ENCODE data around the gene CABP7.

Gene CABP7

DNA sequence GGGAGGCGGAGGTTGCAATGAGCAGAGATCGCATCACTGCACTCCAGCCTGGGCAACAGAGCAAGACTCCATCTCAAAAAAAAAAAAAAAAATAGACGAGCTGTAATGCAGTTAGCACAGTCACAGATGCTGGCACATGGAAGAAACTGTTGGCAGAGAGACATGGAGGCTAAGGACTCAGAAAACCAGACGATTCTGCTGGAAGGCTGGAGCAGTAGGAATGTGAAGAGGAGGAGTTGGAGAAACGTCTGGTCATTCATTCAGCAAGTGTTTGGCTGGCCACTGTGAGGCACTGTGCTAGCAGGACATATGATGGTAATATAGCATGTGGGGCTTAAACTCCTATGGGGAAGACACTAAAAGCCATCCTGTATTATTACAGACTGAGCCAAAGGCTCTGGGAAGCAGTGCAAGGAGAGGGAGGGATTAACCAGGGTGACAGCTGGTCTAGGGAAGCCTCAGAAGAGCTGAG, 52.4 kb downstream of the CABP7 start:
- H3K4me3 ChIP-seq (ENCODE audit: low read depth, low read length): no peak overlapping the region
- TF ChIP-seq, protein P1, sequence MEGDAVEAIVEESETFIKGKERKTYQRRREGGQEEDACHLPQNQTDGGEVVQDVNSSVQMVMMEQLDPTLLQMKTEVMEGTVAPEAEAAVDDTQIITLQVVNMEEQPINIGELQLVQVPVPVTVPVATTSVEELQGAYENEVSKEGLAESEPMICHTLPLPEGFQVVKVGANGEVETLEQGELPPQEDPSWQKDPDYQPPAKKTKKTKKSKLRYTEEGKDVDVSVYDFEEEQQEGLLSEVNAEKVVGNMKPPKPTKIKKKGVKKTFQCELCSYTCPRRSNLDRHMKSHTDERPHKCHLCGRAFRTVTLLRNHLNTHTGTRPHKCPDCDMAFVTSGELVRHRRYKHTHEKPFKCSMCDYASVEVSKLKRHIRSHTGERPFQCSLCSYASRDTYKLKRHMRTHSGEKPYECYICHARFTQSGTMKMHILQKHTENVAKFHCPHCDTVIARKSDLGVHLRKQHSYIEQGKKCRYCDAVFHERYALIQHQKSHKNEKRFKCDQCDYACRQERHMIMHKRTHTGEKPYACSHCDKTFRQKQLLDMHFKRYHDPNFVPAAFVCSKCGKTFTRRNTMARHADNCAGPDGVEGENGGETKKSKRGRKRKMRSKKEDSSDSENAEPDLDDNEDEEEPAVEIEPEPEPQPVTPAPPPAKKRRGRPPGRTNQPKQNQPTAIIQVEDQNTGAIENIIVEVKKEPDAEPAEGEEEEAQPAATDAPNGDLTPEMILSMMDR (IDR thresholded peaks at IDR 0.05; ENCODE audit: low read depth, low read length): peak; percentile 56
- peak; percentile 49 for DNase-seq (ENCODE audit: low read depth, low spot score)
- in situ Hi-C loops (cut with HindIII; ENCODE audit: low sequenced_read_pairs): no loop called here

DNA sequence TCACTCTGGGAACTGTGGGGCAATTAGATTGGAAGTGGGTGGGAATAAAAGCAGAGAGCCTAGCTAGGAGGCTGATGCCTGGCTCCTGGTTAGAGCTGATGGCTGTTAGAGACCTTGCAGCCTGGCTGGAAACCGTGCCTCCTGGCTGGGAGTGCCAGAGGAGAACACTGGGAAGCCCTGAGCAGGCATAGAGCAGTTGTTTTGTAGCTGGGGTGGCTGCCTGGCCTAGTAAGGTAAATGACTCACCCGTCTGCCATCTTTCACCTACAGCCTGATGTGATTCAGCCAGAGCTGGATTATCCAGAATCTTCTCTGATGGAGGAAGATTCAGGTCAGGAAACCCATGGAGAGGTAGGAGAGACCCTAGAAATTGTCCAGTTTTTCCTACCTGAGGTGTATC, 53.4 kb downstream of the CABP7 start:
- no peak overlapping the region for H3K4me3 ChIP-seq (ENCODE audit: low read depth, low read length)
- TF ChIP-seq, protein P1 (IDR thresholded peaks at IDR 0.05; ENCODE audit: low read depth, low read length): no peak
- in situ Hi-C loops (cut with HindIII; ENCODE audit: low sequenced_read_pairs): no loop called here
- DNase-seq (ENCODE audit: low read depth, low spot score): peak; percentile 50

DNA sequence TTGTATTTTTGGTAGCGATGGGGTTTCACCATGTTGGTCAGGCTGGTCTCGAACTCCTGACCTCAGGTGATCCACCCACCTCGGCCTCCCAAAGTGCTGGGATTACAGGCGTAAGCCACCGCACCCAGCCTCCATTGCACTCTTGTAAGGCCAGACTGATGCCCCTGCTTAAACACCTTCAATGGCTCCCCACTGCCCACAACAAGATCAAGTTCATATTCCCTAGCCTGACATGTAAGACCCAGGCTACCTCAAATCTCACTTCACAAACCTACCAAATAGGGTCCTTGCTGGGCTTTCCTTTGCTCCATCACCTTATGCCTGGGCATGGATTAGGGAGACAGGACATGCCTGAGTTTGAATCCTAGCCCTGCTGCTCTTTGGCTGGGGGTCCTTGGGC, 60.4 kb downstream of the CABP7 start:
- in situ Hi-C loops (cut with HindIII; ENCODE audit: low sequenced_read_pairs): no loop called here
- no peak for DNase-seq (ENCODE audit: low read depth, low spot score)
- TF ChIP-seq, protein P1 (IDR thresholded peaks at IDR 0.05; ENCODE audit: low read depth, low read length): no peak

DNA sequence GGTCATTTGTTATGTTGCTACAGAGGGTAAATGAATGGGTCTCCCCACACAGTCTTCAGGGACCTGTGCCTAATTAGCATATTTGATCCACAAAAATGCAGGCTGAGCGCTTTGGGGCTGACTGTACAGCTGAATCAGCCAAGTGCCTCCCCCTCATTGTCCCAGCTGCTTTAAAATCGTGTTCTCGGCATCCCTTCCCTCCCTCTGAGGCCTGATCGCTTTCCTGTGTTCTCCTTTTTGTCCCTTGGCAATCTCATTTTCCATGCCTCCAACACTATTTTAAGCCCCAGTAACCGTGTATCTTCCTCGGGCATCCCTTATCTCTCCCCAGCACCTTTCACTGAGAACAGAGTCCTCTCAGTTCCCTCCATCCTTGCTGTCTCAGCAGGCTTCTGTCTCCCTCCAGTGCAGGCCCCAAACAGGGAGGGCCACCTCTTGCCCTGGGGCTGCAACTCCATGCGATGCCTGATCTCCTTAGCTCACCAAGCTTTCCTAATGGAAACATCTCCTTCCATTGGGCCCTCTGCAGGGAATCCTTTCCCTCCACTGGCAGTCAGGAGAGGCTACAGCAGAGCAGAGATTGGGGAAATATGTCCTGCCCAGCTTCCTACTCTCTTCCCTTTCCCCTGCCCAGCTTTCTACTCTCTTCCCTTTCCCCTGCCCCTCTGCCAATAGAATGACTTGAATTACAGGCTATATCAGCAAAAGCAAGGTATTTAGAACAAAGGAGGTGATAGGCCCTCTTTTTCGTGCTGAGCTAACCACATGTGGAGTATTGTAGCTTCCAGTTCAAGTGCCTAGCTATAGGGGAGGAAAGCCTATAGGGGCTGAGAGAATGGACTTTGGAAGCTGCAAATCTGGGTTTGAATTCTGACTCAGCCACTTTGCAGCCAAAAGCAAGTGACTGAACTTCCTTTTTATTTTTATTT, 61.2 kb downstream of the CABP7 start:
- DNase-seq (ENCODE audit: low read depth, low spot score): peak; percentile 84

More for the DNA sequence above, 60.4 kb downstream of the CABP7 start:
- H3K4me3 ChIP-seq (ENCODE audit: low read depth, low read length): no peak overlapping the region

More for the DNA sequence above, 61.2 kb downstream of the CABP7 start:
- TF ChIP-seq, protein P1 (IDR thresholded peaks at IDR 0.05; ENCODE audit: low read depth, low read length): no peak
- H3K4me3 ChIP-seq (ENCODE audit: low read depth, low read length): no peak overlapping the region
- in situ Hi-C loops (cut with HindIII; ENCODE audit: low sequenced_read_pairs): no loop called here
